HEK293 (cell line): Measurements from ENCODE around the gene HSBP1.

ENCODE experiments used
- ZNF350 ChIP-seq: fragments of 450-650 bp; formaldehyde crosslinking; IDR thresholded peaks from 2 replicates; pipeline ENCODE4 v1.5.0; 2017; ENCODE audit warnings: missing biosample characterization, mild to moderate bottlenecking, missing genetic modification characterization
- TF ChIP-seq, protein P1 (sequence below): fragments of 450-650 bp; formaldehyde crosslinking; IDR thresholded peaks from 2 replicates; pipeline ENCODE4 v1.5.1; 2016; ENCODE audit warnings: missing biosample characterization, missing genetic modification characterization

DNA sequence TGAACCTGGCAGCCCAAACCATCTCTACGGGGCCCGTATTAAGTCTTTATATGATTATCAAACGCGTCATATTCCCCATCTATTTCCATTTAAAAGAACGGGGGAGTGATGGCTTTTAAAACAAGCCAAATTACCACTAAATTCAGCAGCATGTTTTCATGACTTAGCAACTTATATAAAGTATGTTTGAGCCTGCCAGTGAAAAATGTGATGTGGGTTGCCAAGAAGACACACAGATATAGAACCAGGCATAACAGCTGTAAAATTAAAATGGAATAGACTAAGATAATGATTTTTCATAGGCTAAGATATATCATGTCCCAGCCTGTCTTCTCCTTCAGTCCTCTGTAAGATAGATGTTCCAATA lies 44.8 kb upstream of the HSBP1 start:
- TF ChIP-seq, protein P1, sequence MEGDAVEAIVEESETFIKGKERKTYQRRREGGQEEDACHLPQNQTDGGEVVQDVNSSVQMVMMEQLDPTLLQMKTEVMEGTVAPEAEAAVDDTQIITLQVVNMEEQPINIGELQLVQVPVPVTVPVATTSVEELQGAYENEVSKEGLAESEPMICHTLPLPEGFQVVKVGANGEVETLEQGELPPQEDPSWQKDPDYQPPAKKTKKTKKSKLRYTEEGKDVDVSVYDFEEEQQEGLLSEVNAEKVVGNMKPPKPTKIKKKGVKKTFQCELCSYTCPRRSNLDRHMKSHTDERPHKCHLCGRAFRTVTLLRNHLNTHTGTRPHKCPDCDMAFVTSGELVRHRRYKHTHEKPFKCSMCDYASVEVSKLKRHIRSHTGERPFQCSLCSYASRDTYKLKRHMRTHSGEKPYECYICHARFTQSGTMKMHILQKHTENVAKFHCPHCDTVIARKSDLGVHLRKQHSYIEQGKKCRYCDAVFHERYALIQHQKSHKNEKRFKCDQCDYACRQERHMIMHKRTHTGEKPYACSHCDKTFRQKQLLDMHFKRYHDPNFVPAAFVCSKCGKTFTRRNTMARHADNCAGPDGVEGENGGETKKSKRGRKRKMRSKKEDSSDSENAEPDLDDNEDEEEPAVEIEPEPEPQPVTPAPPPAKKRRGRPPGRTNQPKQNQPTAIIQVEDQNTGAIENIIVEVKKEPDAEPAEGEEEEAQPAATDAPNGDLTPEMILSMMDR: no peak
- TF ChIP-seq ZNF350 (tag by site-specific recombination): no peak
